Measurements from ENCODE around the gene TESMIN.

Gene TESMIN

DNA sequence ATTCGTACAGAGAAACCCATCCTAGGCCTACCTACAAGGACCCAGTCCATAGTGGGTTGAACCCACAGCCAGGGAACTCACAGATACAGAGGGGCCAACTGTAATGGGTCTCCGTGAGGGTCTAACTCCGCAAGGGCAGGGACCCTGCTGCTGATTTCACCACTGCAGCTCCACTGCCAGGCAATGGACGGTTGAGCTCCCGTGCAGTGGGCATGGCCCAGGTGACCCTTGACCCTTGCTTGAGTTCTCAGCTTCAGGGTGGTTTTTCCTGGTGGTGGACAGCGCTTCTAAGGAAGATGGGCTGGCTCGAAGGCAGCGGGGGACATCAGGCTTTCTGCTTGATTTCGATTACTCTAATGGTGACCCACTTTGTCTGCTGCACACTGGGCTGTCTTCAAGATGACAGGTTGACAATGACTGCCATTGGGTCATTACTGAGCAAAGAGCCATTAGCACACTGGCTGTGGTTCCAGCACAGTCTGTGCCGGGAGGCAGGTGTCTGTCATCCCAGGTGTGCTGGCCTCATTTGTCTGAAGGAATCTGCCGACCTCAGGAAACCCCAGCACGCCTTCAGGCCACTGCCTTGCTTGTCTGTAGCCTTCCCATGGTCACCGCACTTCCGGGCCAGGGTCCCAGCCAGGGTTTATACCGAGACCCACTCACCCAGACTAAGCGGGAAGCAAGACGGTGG is 70.6 kb downstream of the TESMIN start:
- no peak for TF ChIP-seq POLR2A (IDR thresholded peaks at IDR 0.05; ENCODE audit: low read length)
- no peak for TF ChIP-seq GATA1 (IDR thresholded peaks at IDR 0.05; ENCODE audit: low read depth, low read length)
- no peak for DNase-seq

DNA sequence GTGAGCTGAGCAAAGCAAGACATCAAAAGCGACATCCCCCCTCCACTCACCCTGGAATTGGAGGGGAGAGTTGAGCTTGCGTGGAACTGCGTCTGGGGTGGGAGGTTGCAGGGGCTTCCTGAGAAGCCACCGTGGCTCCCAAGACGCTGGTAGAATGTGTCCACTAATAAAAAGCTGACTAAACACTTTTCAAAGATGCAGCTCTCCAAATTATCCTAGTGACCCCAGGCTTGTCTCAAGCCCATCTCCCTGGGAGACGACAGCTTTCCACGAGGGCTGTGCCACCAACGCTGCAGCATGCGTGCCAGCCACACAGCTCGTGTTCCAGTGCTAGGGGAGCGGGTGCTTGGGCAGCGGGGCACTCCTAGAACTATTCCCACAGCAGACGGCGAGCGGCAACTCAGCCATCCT is 73.3 kb downstream of the TESMIN start:
- no peak for DNase-seq
- no peak for TF ChIP-seq POLR2A (IDR thresholded peaks at IDR 0.05; ENCODE audit: low read length)
- no peak for TF ChIP-seq GATA1 (IDR thresholded peaks at IDR 0.05; ENCODE audit: low read depth, low read length)

DNA sequence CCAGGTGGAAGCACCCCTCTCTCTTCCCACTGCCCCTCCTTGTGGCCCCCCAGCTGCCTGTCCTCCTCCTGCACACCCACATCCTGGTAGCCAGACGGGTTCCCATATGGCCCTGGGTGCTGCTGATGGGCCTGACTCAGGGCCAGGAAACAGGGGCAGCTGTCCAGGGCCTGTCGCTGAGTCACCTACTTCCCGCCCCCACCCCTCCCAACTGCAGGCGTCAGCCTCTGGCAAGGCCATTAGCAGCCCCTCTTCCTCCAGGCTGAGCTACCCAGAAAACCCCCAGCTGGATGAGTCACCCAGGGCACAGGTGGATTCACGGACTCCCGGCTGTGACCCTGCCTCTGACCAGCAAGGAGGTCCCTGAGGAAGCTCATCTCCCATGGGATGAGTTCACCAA is 73.9 kb downstream of the TESMIN start:
- TF ChIP-seq POLR2A (IDR thresholded peaks at IDR 0.05; ENCODE audit: low read length) (no peak), GATA1 (IDR thresholded peaks at IDR 0.05; ENCODE audit: low read depth, low read length) (no peak)
- no peak for DNase-seq

DNA sequence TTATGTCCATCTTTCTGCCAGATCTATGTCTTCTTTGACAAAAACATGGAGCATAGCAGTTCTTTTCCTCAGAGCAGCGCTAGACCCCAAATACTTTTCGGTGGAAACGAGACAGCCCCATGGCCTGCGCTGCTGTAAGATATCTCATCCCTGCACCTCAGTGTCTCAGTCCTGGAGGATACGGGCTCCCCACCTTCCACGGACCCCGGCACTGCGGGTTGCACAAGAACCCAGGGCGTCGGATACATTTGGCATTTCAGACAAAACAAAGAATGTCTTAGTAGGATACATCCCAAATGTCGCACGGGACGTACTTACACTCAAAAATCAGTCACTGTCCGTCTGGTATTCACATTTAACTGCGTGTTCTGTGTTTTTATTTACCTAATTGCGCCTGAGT is 76.9 kb downstream of the TESMIN start:
- DNase-seq: no peak
- no peak for TF ChIP-seq GATA1 (IDR thresholded peaks at IDR 0.05; ENCODE audit: low read depth, low read length)
- no peak for TF ChIP-seq POLR2A (IDR thresholded peaks at IDR 0.05; ENCODE audit: low read length)

DNA sequence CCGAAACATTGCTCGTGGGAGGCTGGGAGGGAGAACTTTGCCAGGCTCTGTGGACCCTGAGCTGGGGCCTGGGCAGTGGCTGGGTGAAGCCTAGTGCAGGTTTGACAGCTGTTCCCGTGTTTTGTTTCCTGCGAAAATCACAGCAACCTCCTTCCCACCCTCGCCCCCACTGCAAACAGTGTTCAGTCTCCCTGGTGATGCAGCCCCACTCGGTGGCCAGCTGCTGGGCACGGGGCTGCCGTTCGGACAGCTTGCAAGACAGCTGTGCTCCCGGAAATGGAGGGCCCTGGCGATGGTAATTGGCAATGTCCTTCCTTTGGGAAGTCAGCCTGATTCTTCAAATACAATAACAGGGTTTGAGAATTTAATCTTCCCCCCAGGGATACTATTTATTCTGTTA is 77.3 kb downstream of the TESMIN start:
- no peak for DNase-seq
- TF ChIP-seq GATA1 (IDR thresholded peaks at IDR 0.05; ENCODE audit: low read depth, low read length) (no peak), POLR2A (IDR thresholded peaks at IDR 0.05; ENCODE audit: low read length) (no peak)

DNA sequence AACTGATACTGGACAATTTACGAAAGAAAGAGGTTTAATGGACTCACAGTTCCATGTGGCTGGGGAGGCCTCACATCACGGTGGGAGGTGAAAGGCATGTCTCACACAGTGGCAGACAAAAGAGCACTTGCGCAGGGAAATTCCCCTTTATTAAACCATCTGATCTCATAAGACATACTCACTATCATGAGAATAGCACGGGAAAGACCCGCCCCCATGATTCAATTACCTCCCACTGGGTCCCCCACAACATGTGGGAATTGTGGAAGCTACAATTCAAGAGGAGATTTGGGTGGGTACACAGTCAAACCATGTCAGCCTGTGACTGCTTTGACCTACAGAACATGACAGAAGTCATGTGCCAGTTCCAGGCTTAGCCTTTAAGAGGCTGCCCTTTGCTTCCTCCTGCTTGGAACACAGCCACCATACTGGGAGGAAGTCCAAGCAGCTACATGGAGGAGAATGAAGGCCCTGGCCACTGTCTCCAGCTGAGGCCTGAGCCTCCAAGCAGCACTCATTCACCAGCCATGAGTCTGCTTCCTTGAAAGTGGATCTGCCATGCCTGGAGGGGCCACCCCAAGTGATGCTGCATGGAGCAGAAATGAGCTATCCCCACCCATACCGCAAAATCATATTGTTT is 77.9 kb downstream of the TESMIN start:
- TF ChIP-seq GATA1 (IDR thresholded peaks at IDR 0.05; ENCODE audit: low read depth, low read length): no peak
- DNase-seq: no peak

DNA sequence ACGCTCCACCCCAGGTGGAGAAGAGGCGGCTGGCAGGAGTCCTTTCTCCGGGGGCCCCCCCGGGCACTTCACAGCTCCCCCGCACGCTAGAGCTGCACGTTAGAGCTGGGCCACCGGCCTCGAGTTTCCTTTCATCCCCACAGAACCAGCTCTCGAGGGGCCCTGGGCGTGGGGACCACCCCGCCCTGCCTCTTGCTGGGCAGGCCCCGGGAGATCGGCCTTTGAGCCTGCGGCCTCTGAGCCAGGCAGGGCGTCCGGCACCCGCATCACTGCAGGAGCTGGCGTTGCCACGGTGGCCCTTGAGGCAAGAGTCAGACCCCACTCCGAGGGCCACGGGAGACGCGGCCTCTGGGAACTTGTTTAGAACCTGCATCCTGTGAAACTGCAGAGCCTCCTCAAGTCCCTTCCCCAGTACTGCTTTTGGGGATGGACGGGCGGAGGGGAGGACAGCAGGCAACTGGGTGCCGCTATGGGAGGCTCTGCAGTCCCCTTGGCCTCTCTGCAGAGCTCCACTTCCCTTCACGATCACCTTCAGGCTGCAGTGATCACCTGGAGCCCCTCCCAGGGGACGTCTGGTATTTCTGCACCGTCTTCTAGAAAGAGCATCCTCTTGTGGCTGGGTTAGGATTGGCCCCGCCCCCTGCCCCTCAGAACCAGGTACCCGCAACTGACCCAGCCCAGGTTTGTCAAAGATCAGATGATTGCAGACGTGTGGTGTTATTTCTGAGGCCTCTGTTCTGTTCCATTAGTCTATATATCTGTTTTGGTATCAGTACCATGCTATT is 80.9 kb downstream of the TESMIN start:
- TF ChIP-seq GATA1 (IDR thresholded peaks at IDR 0.05; ENCODE audit: low read depth, low read length): no peak
- no peak for TF ChIP-seq POLR2A (IDR thresholded peaks at IDR 0.05; ENCODE audit: low read length)
- no peak for DNase-seq

DNA sequence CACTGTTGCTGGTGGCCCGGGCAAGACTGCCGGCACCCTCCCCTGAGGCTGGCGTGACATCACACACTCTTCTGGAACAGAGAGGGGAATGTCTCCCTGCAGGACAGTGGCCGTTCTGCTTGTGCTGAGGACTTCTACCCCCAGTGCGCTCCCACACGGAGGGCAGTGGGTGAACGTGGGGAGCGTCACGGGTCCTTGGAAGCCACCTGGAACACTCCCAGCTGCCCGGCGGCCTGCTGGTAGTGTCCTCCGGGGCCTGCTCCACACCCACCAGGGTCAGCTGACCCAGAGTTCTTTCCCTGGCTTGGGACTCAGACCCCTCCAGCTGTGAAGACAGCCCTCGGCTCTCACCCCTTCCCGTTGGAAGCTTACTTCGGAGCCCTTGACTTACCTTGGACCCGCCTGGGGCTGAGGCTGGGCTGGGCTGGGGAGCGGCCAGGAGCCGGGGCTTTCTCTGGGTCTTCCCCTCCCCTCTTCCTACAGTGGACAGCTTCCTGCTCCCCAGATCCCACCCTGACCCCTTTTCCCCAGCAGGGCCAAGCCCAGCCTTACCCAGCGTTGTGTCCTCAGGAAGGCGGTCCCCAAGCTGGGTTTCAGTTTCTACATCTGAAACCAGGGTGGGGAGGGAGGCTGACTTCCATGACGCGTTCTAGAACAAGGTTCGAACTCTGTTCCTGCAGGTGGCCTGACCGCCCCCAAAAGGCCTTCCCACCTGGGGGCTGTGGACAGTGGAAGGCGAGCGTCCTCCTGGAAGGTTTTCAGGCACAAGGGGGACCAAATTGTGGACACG is 81.8 kb downstream of the TESMIN start:
- no peak for DNase-seq
- TF ChIP-seq POLR2A (IDR thresholded peaks at IDR 0.05; ENCODE audit: low read length): no peak
- TF ChIP-seq GATA1 (IDR thresholded peaks at IDR 0.05; ENCODE audit: low read depth, low read length): no peak

DNA sequence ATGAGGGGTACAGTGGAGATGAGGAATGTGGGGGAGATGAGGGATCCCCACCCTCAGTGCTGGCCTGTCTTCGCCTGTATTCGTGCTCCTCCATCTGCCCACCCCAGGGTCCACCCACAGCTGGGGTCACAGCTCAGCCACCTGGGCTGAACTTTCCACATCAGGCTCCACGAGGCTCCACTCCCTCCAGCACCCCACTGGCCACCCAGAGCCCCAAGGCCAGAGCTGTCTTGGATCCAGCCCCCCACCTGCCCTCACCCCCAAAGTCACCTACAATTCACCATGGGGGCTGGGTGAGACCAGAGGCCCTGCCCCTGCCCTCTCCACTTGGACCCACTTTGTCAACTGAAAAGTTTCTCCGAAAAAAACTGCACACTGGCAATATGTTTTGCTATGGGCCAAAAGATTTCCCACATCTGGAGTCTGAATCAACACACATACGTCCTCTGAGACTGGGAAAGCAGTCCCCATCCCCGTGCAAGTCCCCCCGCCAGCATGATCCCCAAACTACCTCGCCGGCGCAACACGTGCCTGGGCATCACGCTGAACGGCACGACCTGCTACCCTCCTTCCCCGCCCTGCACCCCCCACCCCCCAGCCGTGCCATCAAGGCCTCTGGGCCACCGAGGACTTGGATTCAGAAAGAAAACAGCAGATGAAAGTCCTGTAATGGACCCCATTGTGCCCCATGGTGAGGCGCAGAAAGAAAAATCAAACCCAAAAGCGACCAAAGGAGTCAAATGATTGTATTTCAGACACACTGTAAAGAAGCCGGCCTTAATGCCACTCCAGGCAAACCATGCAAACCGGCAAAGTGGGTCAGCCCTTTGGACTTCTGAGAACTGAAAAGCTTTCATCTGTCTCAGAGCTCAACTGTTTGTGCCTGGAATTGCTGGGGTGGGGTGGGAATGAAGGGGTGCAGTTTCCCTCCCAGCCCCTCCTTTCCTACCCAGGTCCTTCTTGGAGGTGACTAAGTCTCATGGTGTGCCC is 83.5 kb downstream of the TESMIN start:
- no peak for DNase-seq
- TF ChIP-seq GATA1 (IDR thresholded peaks at IDR 0.05; ENCODE audit: low read depth, low read length): no peak
- no peak for TF ChIP-seq POLR2A (IDR thresholded peaks at IDR 0.05; ENCODE audit: low read length)

DNA sequence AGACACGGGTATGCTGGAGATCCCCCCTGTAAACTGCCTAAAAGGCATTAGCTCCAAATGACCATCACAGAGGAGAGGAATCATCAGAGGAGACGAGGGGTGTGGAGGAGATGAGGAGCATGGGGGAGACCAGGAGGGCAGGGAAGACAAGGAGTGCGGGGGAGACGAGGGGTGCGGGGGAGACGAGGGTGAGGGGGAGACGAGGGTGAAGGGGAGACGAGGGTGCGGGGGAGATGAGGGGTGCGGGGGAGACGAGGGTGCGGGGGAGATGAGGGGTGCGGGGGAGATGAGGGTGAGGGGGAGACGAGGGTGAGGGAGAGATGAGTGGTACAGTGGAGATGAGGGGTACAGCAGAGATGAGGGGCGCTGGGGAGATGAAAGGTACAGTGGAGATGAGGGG is 84.5 kb downstream of the TESMIN start:
- DNase-seq: no peak
- no peak for TF ChIP-seq POLR2A (IDR thresholded peaks at IDR 0.05; ENCODE audit: low read length)
- TF ChIP-seq GATA1 (IDR thresholded peaks at IDR 0.05; ENCODE audit: low read depth, low read length): no peak

DNA sequence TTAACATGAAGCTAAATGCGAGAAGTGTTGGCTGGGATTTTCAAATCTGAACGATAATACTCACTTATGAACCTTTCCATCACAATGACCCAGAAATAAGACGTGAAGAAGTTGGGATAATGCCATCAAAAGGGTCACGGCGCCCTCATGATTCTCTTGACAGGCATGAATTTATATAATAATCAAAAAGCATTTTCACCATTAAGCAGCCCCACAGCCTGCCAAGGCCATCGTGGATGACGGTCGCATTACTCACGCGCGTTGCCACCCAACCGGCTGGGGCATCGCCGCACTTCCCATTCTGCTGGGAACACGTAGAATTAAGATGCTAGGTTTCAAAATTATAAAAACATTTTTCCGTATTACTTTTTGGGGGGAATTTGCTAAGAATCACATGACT is 85.9 kb downstream of the TESMIN start:
- TF ChIP-seq POLR2A (IDR thresholded peaks at IDR 0.05; ENCODE audit: low read length): no peak
- no peak for TF ChIP-seq GATA1 (IDR thresholded peaks at IDR 0.05; ENCODE audit: low read depth, low read length)
- no peak for DNase-seq

DNA sequence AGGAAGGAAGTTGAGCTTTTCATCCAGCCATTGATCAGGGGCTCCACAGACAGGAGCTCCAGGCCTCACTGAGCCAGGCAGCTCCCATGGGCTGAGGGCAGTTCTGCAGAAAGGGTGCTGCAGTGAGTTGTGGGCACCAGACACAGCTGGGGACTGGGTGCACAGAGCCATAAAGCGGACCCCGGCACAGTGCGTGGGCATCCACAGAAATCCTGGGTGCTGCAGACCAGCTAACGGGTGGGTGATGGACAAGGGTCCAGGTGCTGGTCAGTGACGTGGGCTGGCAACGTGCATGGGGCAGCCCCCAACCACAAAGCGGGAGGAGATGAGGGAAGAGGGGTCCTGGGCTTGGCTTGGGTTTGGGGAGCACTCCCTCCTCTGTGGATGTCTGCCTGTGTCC is 86.4 kb downstream of the TESMIN start:
- DNase-seq: no peak

DNA sequence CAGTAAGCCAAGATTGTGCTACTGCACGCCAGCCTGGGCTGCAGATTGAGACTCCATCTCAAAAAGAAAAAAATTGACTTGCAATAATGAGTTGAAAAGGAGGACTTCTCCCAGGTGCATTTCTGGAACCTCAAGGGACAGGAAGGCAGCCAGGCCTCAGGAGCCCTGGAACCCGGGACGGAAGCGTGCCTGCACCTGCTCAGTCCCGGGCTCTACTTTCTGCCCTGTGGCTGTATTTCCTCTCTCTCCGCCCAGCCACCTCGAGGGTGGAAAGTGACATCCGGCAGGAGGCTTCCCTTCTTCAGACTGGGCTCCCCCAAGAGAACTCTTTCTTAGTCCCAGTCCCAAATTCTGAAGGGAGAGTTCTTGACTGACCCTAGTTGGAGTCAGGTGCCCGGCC is 87.2 kb downstream of the TESMIN start:
- no peak for DNase-seq
- no peak for TF ChIP-seq GATA1 (IDR thresholded peaks at IDR 0.05; ENCODE audit: low read depth, low read length)
- no peak for TF ChIP-seq POLR2A (IDR thresholded peaks at IDR 0.05; ENCODE audit: low read length)

More for the DNA sequence above, 86.4 kb downstream of the TESMIN start:
- no peak for TF ChIP-seq POLR2A (IDR thresholded peaks at IDR 0.05; ENCODE audit: low read length)
- no peak for TF ChIP-seq GATA1 (IDR thresholded peaks at IDR 0.05; ENCODE audit: low read depth, low read length)
